RWPE1 (cell line): ENCODE data around the gene CTNNA3.

Source experiments
- CTCF ChIA-PET: fragments of 350-600 bp; sonication (Branson Sonifier 250); formaldehyde crosslinking; extraction: SDS; loops from one replicate; lab custom pipeline; 2021; lab: Yijun Ruan, JAX
- POLR2A ChIA-PET: fragments of 400-600 bp; formaldehyde crosslinking; extraction: SDS; loops from one replicate; lab custom pipeline; 2020; ENCODE audit warnings: antibody characterized with exemption; ENCODE audit not compliant: low non-redundant PET; lab: Yijun Ruan, JAX
- DNase-seq: peaks from one replicate; pipeline ENCODE4 v3.0.0; 2012; ENCODE audit warnings: low spot score
- H3K27ac ChIP-seq: fragments of 450-650 bp; 2 replicates; pipeline ENCODE4 v1.5.1; 2017
- CTCF ChIP-seq: fragments of 450-650 bp; conservative IDR thresholded peaks from 2 replicates; pipeline ENCODE4 v1.5.1; 2017; ENCODE audit warnings: low read depth, mild to moderate bottlenecking

The CTNNA3 gene

GRCh38 chr10:66572700-66573099 is 1123.3 kb downstream of the CTNNA3 start:
- ChIA-PET POLR2A (no interaction called here), CTCF (no interaction called here)
- no peak for DNase-seq
- no peak for TF ChIP-seq CTCF
- H3K27ac ChIP-seq = no peak overlapping the region

GRCh38 chr10:66565999-66566398 is 1130.0 kb downstream of the CTNNA3 start:
- no peak for DNase-seq
- H3K27ac ChIP-seq = no peak overlapping the region
- no peak for TF ChIP-seq CTCF
- CTCF ChIA-PET = interaction anchor here (0.7 kb wide), 1 partner anchor 395 kb away, joined by 3 read pairs; no protein-coding TSS in a partner anchor
- POLR2A ChIA-PET = no interaction called here

GRCh38 chr10:66564287-66564686 is 1131.7 kb downstream of the CTNNA3 start:
- CTCF ChIA-PET = no interaction called here
- TF ChIP-seq CTCF = no peak
- no peak overlapping the region for H3K27ac ChIP-seq
- no peak for DNase-seq
- POLR2A ChIA-PET = no interaction called here

- no peak for TF ChIP-seq CTCF
- no peak for DNase-seq
- H3K27ac ChIP-seq = no peak overlapping the region
- ChIA-PET POLR2A (no interaction called here), CTCF (interaction anchor here (0.6 kb wide), 1 partner anchor 16 kb away, joined by 6 read pairs; no protein-coding TSS in a partner anchor)
Observed at GRCh38 chr10:66555061-66555460, 1140.9 kb downstream of the CTNNA3 start.

- POLR2A ChIA-PET = no interaction called here
- no peak overlapping the region for H3K27ac ChIP-seq
- no peak for DNase-seq
- CTCF ChIA-PET = no interaction called here
- TF ChIP-seq CTCF = no peak
Observed at GRCh38 chr10:66552331-66552730, 1143.7 kb downstream of the CTNNA3 start.

GRCh38 chr10:66550351-66550750 is 1145.6 kb downstream of the CTNNA3 start:
- no peak for TF ChIP-seq CTCF
- ChIA-PET CTCF (no interaction called here), POLR2A (no interaction called here)
- no peak overlapping the region for H3K27ac ChIP-seq
- DNase-seq = no peak
